ENCODE data around the gene ZDHHC14.

The ZDHHC14 gene

GRCh38 chr6:157490611-157491269 lies 109.8 kb downstream of the ZDHHC14 start:
- DNase-seq (ENCODE audit: low read depth in 1 of 2, low spot score in 1 of 2), result no peak

GRCh38 chr6:157491571-157492232 lies 110.7 kb downstream of the ZDHHC14 start:
- no peak for DNase-seq (ENCODE audit: low read depth in 1 of 2, low spot score in 1 of 2)

- DNase-seq (ENCODE audit: low read depth in 1 of 2, low spot score in 1 of 2), result no peak
These were observed 111.3 kb downstream of the ZDHHC14 start for GRCh38 chr6:157492249-157492648.

- no peak for DNase-seq (ENCODE audit: low read depth in 1 of 2, low spot score in 1 of 2)
These were observed 111.8 kb downstream of the ZDHHC14 start for GRCh38 chr6:157492741-157493140.

GRCh38 chr6:157493173-157493572 lies 112.2 kb downstream of the ZDHHC14 start:
- DNase-seq (ENCODE audit: low read depth in 1 of 2, low spot score in 1 of 2), result no peak

GRCh38 chr6:157493576-157493975 lies 112.6 kb downstream of the ZDHHC14 start:
- DNase-seq (ENCODE audit: low read depth in 1 of 2, low spot score in 1 of 2), result no peak

GRCh38 chr6:157494132-157494710 lies 113.2 kb downstream of the ZDHHC14 start:
- DNase-seq (ENCODE audit: low read depth in 1 of 2, low spot score in 1 of 2), result no peak

GRCh38 chr6:157496534-157497095 lies 115.6 kb downstream of the ZDHHC14 start:
- DNase-seq (ENCODE audit: low read depth in 1 of 2, low spot score in 1 of 2), result no peak

- no peak for DNase-seq (ENCODE audit: low read depth in 1 of 2, low spot score in 1 of 2)
These were observed 116.6 kb downstream of the ZDHHC14 start for GRCh38 chr6:157497579-157497978.

- DNase-seq (ENCODE audit: low read depth in 1 of 2, low spot score in 1 of 2), result no peak
These were observed 117.8 kb downstream of the ZDHHC14 start for GRCh38 chr6:157498817-157499216.

- DNase-seq (ENCODE audit: low read depth in 1 of 2, low spot score in 1 of 2), result no peak
These were observed 119.0 kb downstream of the ZDHHC14 start for GRCh38 chr6:157500022-157500421.

GRCh38 chr6:157503018-157503747 lies 122.2 kb downstream of the ZDHHC14 start:
- no peak for DNase-seq (ENCODE audit: low read depth in 1 of 2, low spot score in 1 of 2)

- no peak for DNase-seq (ENCODE audit: low read depth in 1 of 2, low spot score in 1 of 2)
These were observed 125.0 kb downstream of the ZDHHC14 start for GRCh38 chr6:157505912-157506491.

GRCh38 chr6:157510323-157511188 lies 129.6 kb downstream of the ZDHHC14 start:
- no peak for DNase-seq (ENCODE audit: low read depth in 1 of 2, low spot score in 1 of 2)

GRCh38 chr6:157511682-157512381 lies 130.8 kb downstream of the ZDHHC14 start:
- no peak for DNase-seq (ENCODE audit: low read depth in 1 of 2, low spot score in 1 of 2)

GRCh38 chr6:157512382-157512682 lies 131.3 kb downstream of the ZDHHC14 start:
- no peak for DNase-seq (ENCODE audit: low read depth in 1 of 2, low spot score in 1 of 2)

- DNase-seq (ENCODE audit: low read depth in 1 of 2, low spot score in 1 of 2), result no peak
These were observed 132.1 kb downstream of the ZDHHC14 start for GRCh38 chr6:157513004-157513603.

- no peak for DNase-seq (ENCODE audit: low read depth in 1 of 2, low spot score in 1 of 2)
These were observed 132.9 kb downstream of the ZDHHC14 start for GRCh38 chr6:157513619-157514485.
